Breast epithelium (tissue), 3 donors: ENCODE results near the gene MITF.

Experiments
- CTCF ChIP-seq, 3 donors: fragments of 450-650 bp; IDR thresholded peaks; one replicate each; pipeline ENCODE4 v1.5.1; 2016 to 2017; ENCODE audit warnings: antibody characterized with exemption in 3 of 3, mild to moderate bottlenecking in 3 of 3, moderate library complexity in 3 of 3
- POLR2A ChIP-seq: fragments of 450-650 bp; IDR thresholded peaks from one replicate; pipeline ENCODE4 v1.6.1; 2016; ENCODE audit warnings: antibody characterized with exemption, mild to moderate bottlenecking, moderate library complexity

GRCh38 chr3:69831737-69832136, 92.5 kb downstream of the MITF start:
- TF ChIP-seq POLR2A (no peak), CTCF (IDR thresholded peaks at IDR 0.05) (no peak)
